SK-N-SH (cell line): ENCODE data around the gene SRA1.

ENCODE experiments used
- CTCF ChIP-seq: fragments of 200-600 bp; sonication (generic); IDR thresholded peaks from 2 replicates; pipeline ENCODE4 v1.6.1; 2017; ENCODE audit warnings: antibody characterized with exemption, mild to moderate bottlenecking, moderate library complexity
- ELF1 ChIP-seq: IDR thresholded peaks from 2 replicates; pipeline ENCODE4 v1.4.0; 2012
- EZH2phosphoT487 ChIP-seq: fragments of 200-600 bp; sonication (generic); IDR thresholded peaks from 2 replicates; pipeline ENCODE4 v1.6.1; 2017; ENCODE audit warnings: low read depth, mixed run types, mild to moderate bottlenecking, antibody characterized with exemption, moderate library complexity, borderline replicate concordance
- FOXJ3 ChIP-seq: sonication (generic); formaldehyde crosslinking; IDR thresholded peaks from 2 replicates; pipeline ENCODE4 v1.5.1; 2020; ENCODE audit warnings: mild to moderate bottlenecking, missing genetic modification reagents
- IRF3 ChIP-seq: fragments of 150-350 bp; IDR thresholded peaks from 2 replicates; pipeline ENCODE4 v1.6.1; 2016; ENCODE audit warnings: mild to moderate bottlenecking, low read depth, low read length
- JUND ChIP-seq: IDR thresholded peaks from 2 replicates; pipeline ENCODE4 v1.4.0; 2012
- MAX ChIP-seq: IDR thresholded peaks from 2 replicates; pipeline ENCODE4 v1.4.0; 2012; ENCODE audit warnings: low read depth
- MEF2A ChIP-seq: IDR thresholded peaks from 2 replicates; pipeline ENCODE4 v1.4.0; 2012; ENCODE audit warnings: low read depth, borderline replicate concordance
- POLR2AphosphoS5 ChIP-seq: IDR thresholded peaks from 2 replicates; pipeline ENCODE4 v1.6.1; 2012; ENCODE audit warnings: low read depth, low read length
- RAD21 ChIP-seq: IDR thresholded peaks from 2 replicates; pipeline ENCODE4 v1.6.1; 2012; ENCODE audit warnings: mild to moderate bottlenecking, low read length
- REST ChIP-seq: IDR thresholded peaks from 2 replicates; pipeline ENCODE4 v1.6.1; 2012; ENCODE audit warnings: mild to moderate bottlenecking, low read depth, low read length, moderate library complexity
- SMC3 ChIP-seq: IDR thresholded peaks from 2 replicates; pipeline ENCODE4 v1.6.1; 2012; ENCODE audit warnings: low read depth, low read length, improper control_type of control experiment
- TAF1 ChIP-seq: IDR thresholded peaks from 2 replicates; pipeline ENCODE4 v1.6.1; 2012; ENCODE audit warnings: low read depth, mild to moderate bottlenecking, low read length, moderate library complexity, borderline replicate concordance
- TCF12 ChIP-seq: IDR thresholded peaks from 2 replicates; pipeline ENCODE4 v1.4.0; 2012

- no peak for TF ChIP-seq IRF3
- TF ChIP-seq REST, result no peak
- no peak for TF ChIP-seq POLR2AphosphoS5
- TF ChIP-seq EZH2phosphoT487, result no peak
- TF ChIP-seq ELF1, result no peak
- TF ChIP-seq MEF2A, result no peak
- no peak for TF ChIP-seq CTCF
- TF ChIP-seq TCF12, result no peak
- TF ChIP-seq TAF1, result no peak
- no peak for TF ChIP-seq MAX
- no peak for TF ChIP-seq FOXJ3
- no peak for TF ChIP-seq SMC3
- TF ChIP-seq JUND, result no peak
- no peak for TF ChIP-seq RAD21
These were observed 54.4 kb downstream of the SRA1 start for GRCh38 chr5:140502834-140503233.
